NCI-H748 (cell line): ENCODE data around the gene CSF3.

Source experiments
- DNase-seq: peaks from one replicate; lab custom pipeline; 2025; ENCODE audit not compliant: unreplicated experiment; lab: John Stamatoyannopoulos, UW

The CSF3 gene

DNA sequence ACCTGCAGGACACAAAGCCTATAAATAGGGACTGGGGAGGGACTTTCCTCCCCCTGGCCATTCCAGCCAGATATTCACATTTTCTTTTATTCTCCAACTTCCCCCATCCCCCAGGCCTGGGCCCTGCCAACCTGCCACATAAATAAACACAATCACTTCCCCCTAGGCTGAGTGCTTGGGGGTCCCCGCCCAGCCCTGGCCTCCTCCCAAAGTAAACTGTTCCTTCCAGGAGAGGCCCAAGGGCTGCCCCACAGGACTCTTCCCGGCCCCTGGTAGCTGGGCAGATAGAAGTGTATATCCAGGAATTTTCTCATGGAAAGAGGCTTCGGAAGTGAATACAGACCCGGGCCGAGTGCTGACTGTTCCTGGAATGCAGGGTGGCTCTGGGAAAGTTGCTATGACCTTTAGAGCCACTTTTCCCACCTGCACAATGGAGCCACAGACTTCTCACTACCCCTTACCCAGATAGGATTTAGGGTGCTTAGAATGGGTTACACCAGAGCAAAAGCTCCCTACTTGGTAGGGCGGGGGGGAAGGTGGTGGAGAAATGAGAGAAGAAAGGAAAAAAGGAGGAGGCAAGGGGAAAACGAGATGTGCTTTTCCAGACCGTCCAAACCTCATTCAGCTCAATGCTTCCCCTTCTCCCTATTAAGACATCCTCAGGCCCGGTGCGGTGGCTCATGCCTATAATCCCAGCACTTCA, 8.5 kb downstream of the CSF3 start:
- no peak for DNase-seq

- DNase-seq: no peak
These were observed 9.7 kb downstream of the CSF3 start for GRCh38 chr17:40024901-40025300.

DNA sequence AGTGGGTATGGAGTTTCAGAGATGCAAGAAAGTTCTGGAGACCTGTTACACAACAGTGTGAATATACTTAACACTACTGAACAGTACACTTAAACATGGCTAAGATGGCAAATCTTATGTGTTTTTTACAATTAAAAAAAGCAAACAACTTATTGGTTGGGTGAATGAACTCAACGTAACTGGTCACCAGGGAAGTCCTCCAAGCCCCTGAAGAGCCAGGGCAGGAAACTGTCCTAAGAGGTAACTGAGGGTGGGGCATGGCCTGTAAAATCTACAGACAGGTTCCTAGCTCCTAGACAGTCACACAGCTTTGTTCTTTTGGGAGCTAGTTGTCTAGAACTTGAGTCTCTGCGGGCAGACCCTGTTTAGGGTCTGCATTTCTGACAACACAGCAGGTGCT, 10.3 kb downstream of the CSF3 start:
- DNase-seq: no peak

- DNase-seq: no peak
These were observed 11.0 kb downstream of the CSF3 start for GRCh38 chr17:40025991-40026815.

DNA sequence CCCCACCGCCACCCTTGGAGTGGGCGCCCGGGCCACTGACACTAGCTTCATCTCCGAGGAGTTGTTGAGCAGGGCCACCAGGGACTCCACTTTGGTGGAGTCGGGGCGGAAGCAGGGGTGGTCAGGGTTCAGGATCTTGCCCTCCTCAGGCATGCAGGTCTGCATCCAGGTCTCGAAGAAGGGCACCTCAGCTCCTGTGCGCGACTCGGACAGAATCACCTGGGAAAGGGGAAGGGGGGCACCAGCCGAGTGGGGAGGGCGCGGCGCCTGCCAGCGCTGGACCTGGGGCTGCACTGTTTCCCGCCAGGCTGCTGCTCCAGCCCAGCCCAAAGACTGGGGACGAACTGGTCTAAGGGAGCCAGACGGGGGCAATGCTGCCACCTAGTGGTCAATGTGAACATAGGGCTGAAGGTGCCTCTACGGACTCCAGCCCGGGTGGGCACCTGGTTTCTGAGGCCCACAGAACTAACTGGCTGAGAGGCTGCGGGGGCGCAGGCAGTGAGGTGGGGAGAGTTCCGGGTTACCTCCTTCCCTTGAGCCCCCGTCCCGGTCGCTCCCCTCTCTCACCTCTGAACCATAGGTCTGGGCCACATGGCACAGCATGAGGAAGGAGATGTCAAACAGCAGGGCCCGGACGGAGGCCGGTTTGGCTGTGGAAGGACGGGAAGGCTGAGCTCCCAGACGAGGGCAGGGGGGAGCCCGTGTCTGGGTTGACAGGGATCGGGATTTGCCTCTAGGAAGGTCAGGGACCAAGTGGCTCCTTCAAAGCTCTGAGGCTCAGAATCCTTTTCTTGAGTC, 11.8 kb downstream of the CSF3 start:
- peak; percentile 70 for DNase-seq

DNA sequence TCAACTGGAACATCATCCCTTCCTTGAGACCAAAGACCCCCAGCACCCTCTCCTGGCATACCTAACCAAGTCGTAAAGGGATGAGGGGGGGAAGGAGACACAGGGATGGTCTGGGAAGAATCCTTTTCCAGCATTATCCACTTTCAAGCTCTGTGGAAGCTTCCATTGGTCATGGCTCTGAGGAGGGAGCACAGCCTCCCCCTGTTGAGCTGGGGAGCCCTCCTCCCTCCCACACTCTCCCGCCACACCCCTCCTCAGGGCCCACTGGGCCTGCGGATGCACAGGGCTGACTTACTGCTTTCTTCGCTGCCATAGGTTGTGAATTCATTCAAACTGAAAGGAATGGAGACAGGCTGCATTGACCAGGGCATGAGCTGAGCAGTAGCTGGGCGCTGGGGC, 12.4 kb downstream of the CSF3 start:
- DNase-seq: no peak

DNA sequence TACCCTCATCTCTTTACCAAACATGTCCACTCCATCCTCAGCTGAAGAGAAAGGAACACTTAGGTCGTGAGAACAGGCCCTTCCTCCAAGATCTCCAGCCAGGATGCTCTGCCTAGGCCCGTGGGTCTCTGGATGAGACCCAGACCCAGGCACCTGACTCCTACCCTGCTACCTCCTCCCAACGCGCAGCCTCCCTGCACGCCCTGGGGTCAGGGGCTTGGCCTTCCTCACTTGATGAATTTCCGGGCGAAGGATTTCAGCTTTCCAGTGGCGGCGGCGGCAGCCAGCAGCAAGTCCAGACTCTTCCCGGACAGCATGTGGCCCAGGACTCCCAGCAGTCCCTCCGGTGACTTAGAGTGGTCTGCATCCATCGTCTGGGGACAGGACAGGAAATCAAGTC, 13.4 kb downstream of the CSF3 start:
- DNase-seq: no peak

DNA sequence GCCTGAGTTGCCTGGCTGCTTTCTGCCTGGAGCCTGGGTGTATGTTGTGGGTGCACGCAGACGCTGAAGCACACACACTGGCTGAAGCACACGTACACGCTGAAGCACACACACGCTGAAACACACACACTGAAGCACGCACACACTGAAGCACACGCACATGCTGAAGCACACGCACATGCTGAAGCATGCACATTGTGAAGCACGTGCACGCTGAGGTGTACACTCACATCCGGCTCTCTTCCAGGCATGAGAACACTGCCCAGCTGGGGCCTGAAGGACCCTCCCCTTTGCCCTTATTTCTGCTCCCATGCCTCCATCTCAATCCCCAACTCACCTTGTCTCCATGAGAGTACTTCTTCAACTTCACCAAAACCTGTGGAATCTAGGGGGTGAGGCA, 16.5 kb downstream of the CSF3 start:
- no peak for DNase-seq

GRCh38 chr17:40032322-40033320, 17.4 kb downstream of the CSF3 start:
- no peak for DNase-seq

DNA sequence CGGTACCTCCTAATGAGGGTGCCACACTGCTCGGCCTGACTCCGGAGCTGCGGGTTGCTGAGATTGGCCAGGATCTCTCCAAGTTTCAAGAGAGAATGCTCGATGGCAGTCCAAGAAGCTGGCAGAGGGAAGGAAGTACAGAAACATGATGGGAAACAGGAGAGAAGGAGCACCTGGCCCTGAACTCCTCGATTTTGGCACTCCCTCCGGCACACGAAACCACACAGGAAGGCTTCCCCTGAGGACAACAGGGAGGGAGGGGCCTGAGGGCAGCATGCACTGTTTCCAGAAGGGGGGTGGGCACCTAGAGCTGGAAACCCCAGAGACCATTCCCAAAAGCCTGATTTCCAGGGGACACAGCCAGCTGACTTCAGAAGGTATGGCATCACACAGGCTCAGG, 18.1 kb downstream of the CSF3 start:
- no peak for DNase-seq

- DNase-seq: no peak
These were observed 19.4 kb downstream of the CSF3 start for GRCh38 chr17:40034426-40035161.

GRCh38 chr17:40035162-40035559, 19.9 kb downstream of the CSF3 start:
- DNase-seq: peak; percentile 39

DNA sequence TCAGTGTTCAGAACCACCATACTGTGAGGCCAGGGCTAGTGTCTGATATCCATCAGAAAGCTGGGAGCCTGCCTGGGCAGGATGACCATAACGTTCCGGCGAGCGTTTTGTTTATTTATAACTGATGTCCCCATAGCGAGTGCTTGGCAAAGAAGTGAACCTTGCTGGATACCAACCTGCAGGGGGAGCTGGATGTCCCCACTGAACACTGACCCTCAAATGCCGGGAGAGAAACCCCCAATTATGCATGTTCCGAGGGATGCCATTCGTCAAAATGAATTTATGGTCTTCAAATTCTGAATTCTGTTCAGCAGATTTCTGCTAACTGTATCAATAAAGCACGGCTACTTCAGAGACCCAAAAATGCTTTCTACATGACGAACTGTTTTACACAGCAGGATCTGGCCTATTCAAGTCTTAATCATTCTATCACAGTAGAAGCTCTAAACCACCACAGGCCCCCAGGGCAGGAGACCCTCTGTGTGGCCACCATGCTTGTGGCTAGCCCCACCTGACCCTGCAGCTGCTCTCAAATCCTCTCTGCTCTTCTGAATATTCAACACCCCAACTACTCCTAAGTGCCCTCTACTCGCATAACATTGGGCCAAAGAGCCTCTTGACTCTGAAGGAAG, 23.8 kb downstream of the CSF3 start:
- DNase-seq: peak; percentile 29

GRCh38 chr17:40041196-40041595, 26.0 kb downstream of the CSF3 start:
- DNase-seq: no peak

GRCh38 chr17:40056379-40057015, 41.3 kb downstream of the CSF3 start:
- DNase-seq: no peak

- DNase-seq: no peak
These were observed 43.0 kb downstream of the CSF3 start for GRCh38 chr17:40058186-40058784.

DNA sequence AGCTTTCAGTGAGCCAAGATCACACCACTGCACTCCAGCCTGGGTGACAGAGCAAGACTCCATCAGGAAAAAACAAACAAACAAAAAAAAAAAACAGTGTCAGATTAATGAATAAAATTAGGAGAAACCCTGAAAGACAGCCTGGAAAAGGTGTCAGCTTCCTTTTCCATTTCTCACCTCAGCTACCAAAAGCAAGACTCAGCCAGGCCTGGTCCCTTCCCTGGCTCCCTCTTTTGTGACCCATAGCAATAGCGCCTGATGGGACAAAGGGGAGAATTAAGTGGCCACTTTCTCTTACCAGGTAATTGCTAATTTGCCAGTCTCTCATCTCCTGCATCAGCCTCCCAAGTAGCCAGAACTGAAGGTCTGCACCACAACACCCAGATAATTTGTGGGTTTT, 43.6 kb downstream of the CSF3 start:
- no peak for DNase-seq

- DNase-seq: no peak
These were observed 44.7 kb downstream of the CSF3 start for GRCh38 chr17:40059729-40060475.
